Endothelial cell (in vitro differentiated cells): ENCODE measurements around the gene PRKCZ. TPM values are rescaled to one million over a fixed set of nuclear protein-coding genes. Genes with fewer than 3 reads are reported as not detected.
A peak's percentile ranks its signal among the peaks of the same experiment; 100 is the strongest.

Source experiments
- DNase-seq: peaks from one replicate; pipeline ENCODE4 v3.0.0; 2021; ENCODE audit warnings: low spot score
- H3K27ac Mint-ChIP-seq: one replicate; pipeline ENCODE4 v1.8.0; 2021; ENCODE audit warnings: mixed read lengths, inconsistent platforms; ENCODE audit not compliant: unreplicated experiment
- H3K27me3 Mint-ChIP-seq: one replicate; pipeline ENCODE4 v1.8.0; 2021; ENCODE audit warnings: mild to moderate bottlenecking, moderate library complexity, mixed read lengths, inconsistent platforms; ENCODE audit not compliant: unreplicated experiment
- H3K36me3 Mint-ChIP-seq: one replicate; pipeline ENCODE4 v1.8.0; 2021; ENCODE audit warnings: mild to moderate bottlenecking, low read depth, mixed read lengths, inconsistent platforms; ENCODE audit not compliant: unreplicated experiment
- H3K4me1 Mint-ChIP-seq: one replicate; pipeline ENCODE4 v1.8.0; 2021; ENCODE audit warnings: mild to moderate bottlenecking, mixed read lengths, inconsistent platforms; ENCODE audit not compliant: unreplicated experiment
- H3K4me3 Mint-ChIP-seq: one replicate; pipeline ENCODE4 v1.8.0; 2021; ENCODE audit warnings: mild to moderate bottlenecking, mixed read lengths, inconsistent platforms; ENCODE audit not compliant: unreplicated experiment
- H3K9me3 Mint-ChIP-seq: one replicate; pipeline ENCODE4 v1.8.0; 2021; ENCODE audit warnings: mixed read lengths, inconsistent platforms; ENCODE audit not compliant: unreplicated experiment
- total RNA-seq: library from RNA; stranded (reverse); fragmentation: NEBNext Ultra II Directional; extraction: Animal tissue kit (Norgen Biotek cat#: 25700); gene quantifications from one replicate; pipeline ENCODE4 v1.2.1, GENCODE V29; 2021; ENCODE audit not compliant: unreplicated experiment
- TF ChIP-seq, protein P1 (sequence below): fragments of 200-600 bp; sonication (generic); IDR thresholded peaks from one replicate; pipeline ENCODE4 v1.5.0; 2021; ENCODE audit warnings: antibody characterized with exemption; ENCODE audit not compliant: unreplicated experiment

Gene PRKCZ
- total RNA-seq, 1 donor from 2014 or later: 23.1 TPM

DNA sequence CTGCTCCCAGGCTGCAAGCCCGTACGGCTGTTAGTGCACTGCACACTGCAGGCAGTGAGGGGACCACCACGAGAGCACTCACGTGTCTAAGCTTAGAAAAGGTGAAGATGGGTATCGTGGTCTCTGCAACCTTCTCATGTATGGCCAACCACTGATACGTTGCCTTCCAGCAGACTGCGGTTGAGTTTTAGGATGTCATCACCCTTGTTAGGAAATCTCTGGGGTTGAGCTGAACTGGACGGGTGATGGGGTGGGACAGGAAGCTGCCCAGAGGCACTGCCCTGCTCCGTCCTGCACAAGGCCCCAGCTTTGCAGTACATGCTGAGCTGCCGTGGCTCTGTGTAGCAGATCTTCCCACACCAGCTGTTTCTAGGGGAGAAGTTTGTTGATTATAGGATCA lies 101.0 kb downstream of the PRKCZ start:
- Mint-ChIP-seq H3K4me1 (peaks cover 10% of the 10 kb centered on the region), H3K4me3 (no peak overlapping the region), H3K27ac (no peak overlapping the region), H3K36me3 (peaks cover 20% of the 10 kb centered on the region), H3K27me3 (peaks cover 7% of the 10 kb centered on the region), H3K9me3 (no peaks in the 10 kb centered on the region)
- TF ChIP-seq, protein P1, sequence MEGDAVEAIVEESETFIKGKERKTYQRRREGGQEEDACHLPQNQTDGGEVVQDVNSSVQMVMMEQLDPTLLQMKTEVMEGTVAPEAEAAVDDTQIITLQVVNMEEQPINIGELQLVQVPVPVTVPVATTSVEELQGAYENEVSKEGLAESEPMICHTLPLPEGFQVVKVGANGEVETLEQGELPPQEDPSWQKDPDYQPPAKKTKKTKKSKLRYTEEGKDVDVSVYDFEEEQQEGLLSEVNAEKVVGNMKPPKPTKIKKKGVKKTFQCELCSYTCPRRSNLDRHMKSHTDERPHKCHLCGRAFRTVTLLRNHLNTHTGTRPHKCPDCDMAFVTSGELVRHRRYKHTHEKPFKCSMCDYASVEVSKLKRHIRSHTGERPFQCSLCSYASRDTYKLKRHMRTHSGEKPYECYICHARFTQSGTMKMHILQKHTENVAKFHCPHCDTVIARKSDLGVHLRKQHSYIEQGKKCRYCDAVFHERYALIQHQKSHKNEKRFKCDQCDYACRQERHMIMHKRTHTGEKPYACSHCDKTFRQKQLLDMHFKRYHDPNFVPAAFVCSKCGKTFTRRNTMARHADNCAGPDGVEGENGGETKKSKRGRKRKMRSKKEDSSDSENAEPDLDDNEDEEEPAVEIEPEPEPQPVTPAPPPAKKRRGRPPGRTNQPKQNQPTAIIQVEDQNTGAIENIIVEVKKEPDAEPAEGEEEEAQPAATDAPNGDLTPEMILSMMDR: no peak
- DNase-seq: no peak

DNA sequence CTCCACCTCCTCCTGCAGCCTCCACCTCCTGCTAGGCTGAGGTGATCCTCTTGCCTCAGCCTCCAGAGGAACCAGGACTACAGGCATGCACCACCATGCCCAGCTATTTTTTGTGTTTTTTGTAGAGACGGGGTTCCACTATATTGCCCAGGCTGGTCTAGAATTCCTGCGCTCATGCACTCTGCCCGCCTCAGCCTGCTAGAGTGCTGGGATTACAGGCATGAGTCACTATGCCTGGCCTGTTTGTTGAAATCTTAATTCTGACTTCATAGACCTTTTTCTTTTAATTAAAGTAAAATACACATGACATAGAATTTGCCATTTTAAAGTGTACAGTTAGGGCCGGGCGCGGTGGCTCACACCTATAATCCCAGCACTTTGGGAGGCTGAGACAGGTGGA lies 101.7 kb downstream of the PRKCZ start:
- Mint-ChIP-seq H3K36me3 (peaks cover 24% of the 10 kb centered on the region), H3K4me3 (no peak overlapping the region)

DNA sequence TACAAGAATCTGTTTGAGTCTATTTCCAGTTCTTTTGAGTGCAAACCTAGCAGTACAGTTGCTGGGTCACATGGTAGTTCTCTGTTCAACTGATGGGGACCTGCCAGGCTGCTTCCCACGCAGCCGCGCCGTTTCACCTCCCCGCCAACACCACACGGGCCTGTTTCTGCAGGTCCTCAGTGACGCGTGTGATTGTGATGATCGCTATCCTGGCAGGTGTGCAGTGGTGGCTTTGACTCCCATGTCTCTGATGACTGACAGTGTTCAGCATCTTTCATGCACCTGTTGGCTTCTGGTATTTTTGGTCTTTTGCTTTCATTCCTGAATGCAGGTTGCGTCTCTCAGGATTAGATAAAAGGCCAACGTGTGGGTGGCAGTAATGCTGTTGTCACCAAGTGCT lies 102.7 kb downstream of the PRKCZ start:
- no peak for DNase-seq
- peaks cover 24% of the 10 kb centered on the region for H3K36me3 Mint-ChIP-seq
- no peak overlapping the region for H3K27ac Mint-ChIP-seq
- peaks cover 7% of the 10 kb centered on the region for H3K27me3 Mint-ChIP-seq
- H3K4me1 Mint-ChIP-seq: peaks cover 10% of the 10 kb centered on the region
- no peak overlapping the region for H3K4me3 Mint-ChIP-seq
- TF ChIP-seq, protein P1: no peak
- no peaks in the 10 kb centered on the region for H3K9me3 Mint-ChIP-seq

More for the DNA sequence above, 101.7 kb downstream of the PRKCZ start:
- Mint-ChIP-seq H3K9me3 (no peaks in the 10 kb centered on the region), H3K4me1 (peaks cover 10% of the 10 kb centered on the region), H3K27ac (no peak overlapping the region), H3K27me3 (peaks cover 7% of the 10 kb centered on the region)
- DNase-seq: no peak
- TF ChIP-seq, protein P1: no peak

DNA sequence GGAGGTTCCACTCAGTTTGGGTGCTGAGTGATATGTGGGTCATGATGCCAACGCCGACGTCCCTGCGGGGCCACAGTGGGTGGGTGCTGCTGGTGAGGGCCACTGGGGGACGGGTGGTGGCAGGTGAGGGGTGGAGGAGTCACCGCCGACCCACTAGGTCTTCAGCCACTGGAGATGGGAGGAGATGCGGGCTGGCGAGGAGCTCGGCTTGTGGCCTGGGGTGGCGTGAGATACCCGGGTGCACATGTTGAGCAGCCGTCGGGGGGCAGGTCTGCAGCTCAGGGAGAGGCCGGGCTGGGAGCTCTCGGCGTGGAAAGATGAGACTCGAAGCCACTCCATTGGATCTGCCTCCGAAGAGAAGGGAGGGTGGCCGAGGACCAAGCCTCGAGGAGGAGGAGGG lies 103.8 kb downstream of the PRKCZ start:
- peaks cover 10% of the 10 kb centered on the region for H3K4me1 Mint-ChIP-seq
- peaks cover 11% of the 10 kb centered on the region for H3K27me3 Mint-ChIP-seq
- no peak overlapping the region for H3K4me3 Mint-ChIP-seq
- TF ChIP-seq, protein P1: no peak
- peaks cover 26% of the 10 kb centered on the region for H3K36me3 Mint-ChIP-seq
- no peak overlapping the region for H3K27ac Mint-ChIP-seq
- no peak for DNase-seq
- H3K9me3 Mint-ChIP-seq: no peaks in the 10 kb centered on the region

DNA sequence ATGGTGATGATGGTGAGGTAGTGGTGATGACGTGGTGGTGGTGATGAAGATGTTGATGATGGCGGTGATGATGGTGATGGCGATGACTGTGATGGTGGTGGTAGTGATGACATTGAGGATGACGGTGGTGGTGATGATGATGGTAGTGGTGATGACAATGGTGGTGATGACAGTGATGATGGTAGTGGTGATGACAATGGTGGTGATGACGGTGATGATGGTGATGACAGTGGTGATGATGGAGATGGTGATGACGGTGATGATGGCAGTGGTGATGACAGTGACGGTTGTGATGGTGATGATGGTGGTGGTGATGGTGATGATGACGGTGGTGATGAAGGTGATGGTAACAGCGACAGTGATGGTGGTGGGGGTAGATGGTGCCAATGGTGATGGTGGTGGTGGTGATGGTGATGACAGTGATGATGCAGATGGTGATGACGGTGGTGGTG lies 105.0 kb downstream of the PRKCZ start:
- DNase-seq: no peak
- peaks cover 28% of the 10 kb centered on the region for H3K36me3 Mint-ChIP-seq
- no peaks in the 10 kb centered on the region for H3K9me3 Mint-ChIP-seq
- TF ChIP-seq, protein P1: no peak
- H3K4me3 Mint-ChIP-seq: peak overlapping the region; percentile 1
- H3K4me1 Mint-ChIP-seq: peaks cover 10% of the 10 kb centered on the region
- peaks cover 11% of the 10 kb centered on the region for H3K27me3 Mint-ChIP-seq
- no peak overlapping the region for H3K27ac Mint-ChIP-seq
